ENCODE results near the gene SLC16A14. TPM values are rescaled to one million over a fixed set of nuclear protein-coding genes. Genes with fewer than 3 reads are reported as not detected.

Gene SLC16A14
- total and polyA plus RNA-seq, 10 of the 15 experiments (the other 5 are each of a cell fraction or from before 2014, with no cell fraction given) = 0.87 to 6.4 (median 4.1) TPM; not detected in 1

GRCh38 chr2:230068651-230069055 is at the start of gene SLC16A14 (continued):
- TF ChIP-seq E2F8 (IDR thresholded peaks at IDR 0.05; ENCODE audit: low read depth, partially characterized antibody) (no peak), ATF7 (IDR thresholded peaks at IDR 0.05; ENCODE audit: low read depth) (no peak), MYC (IDR thresholded peaks at IDR 0.05; ENCODE audit: insufficient read depth, insufficient read length, insufficient replicate concordance, low read length, severe bottlenecking) (no peak), TCF7 (IDR thresholded peaks at IDR 0.05; ENCODE audit: borderline replicate concordance) (no peak), ZNF217 (IDR thresholded peaks at IDR 0.05) (no peak), HSF1 (IDR thresholded peaks at IDR 0.05; ENCODE audit: low read depth, low read length) (no peak), ZNF384 (IDR thresholded peaks at IDR 0.05; ENCODE audit: borderline replicate concordance, low read depth, low read length) (peak; percentile 57; the same call in 1 of the 2 replicates), POLR2AphosphoS2 (IDR thresholded peaks at IDR 0.05; ENCODE audit: low read depth, low read length) (no peak), HDAC6 (IDR thresholded peaks at IDR 0.05; ENCODE audit: unreplicated experiment) (peak; percentile 25), ASH2L (IDR thresholded peaks at IDR 0.05; ENCODE audit: borderline replicate concordance, low read depth) (no peak), RCOR1 (conservative IDR thresholded peaks at IDR 0.05; ENCODE audit: low read depth, low read length) (no peak), ELK1 (IDR thresholded peaks at IDR 0.05; ENCODE audit: low read depth, low read length) (no peak), SRF (IDR thresholded peaks at IDR 0.05; ENCODE audit: low read depth in 2 of 2, low read length in 2 of 2) (no peak), CHD2 (IDR thresholded peaks at IDR 0.05; ENCODE audit: borderline replicate concordance, low read depth, low read length) (no peak), CREB1 (IDR thresholded peaks at IDR 0.05; ENCODE audit: low read depth) (no peak), RBBP5 (conservative IDR thresholded peaks at IDR 0.05) (no peak), GABPA (IDR thresholded peaks at IDR 0.05; ENCODE audit: low read depth) (no peak), E4F1 (IDR thresholded peaks at IDR 0.05; ENCODE audit: borderline replicate concordance, partially characterized antibody) (no peak), WRNIP1 (IDR thresholded peaks at IDR 0.05; ENCODE audit: borderline replicate concordance, low read depth, low read length) (no peak), SMARCA5 (IDR thresholded peaks at IDR 0.05) (no peak), CTCF (IDR thresholded peaks at IDR 0.05 in 2 of 3, conservative IDR thresholded peaks at IDR 0.05 in 1 of 3; ENCODE audit: control insufficient read depth in 2 of 3, extremely low read depth in 1 of 3, insufficient read depth in 1 of 3, low read depth in 3 of 3, low read length in 3 of 3) (peak; percentile 29 to 46 (median 31); a peak in 5 of 6 replicates), BCL11A (IDR thresholded peaks at IDR 0.05; ENCODE audit: low read depth, low read length) (no peak)

Data from GM12878 (cell line).